Astrocyte (in vitro differentiated cells and primary cell): ENCODE results near the gene CT45A7. TPM values are rescaled to one million over a fixed set of nuclear protein-coding genes. Genes with fewer than 3 reads are reported as not detected.
"Not testable (repeated sequence)": the region's sequence is repeated elsewhere in the genome, so short reads cannot be mapped to it uniquely, and the experiment has no call there.

Source experiments
- DNase-seq: peaks from one replicate; pipeline ENCODE4 v3.0.0-alpha.2; 2010; ENCODE audit warnings: low read depth
- FAIRE-seq: peaks from 2 replicates; lab custom pipeline; 2011; peaks lifted over from hg19 to GRCh38; lab: Jason Lieb, UNC
- H2AFZ ChIP-seq: 2 replicates; pipeline ENCODE4 v1.6.0; 2012; ENCODE audit warnings: low read depth, low read length, inconsistent platforms
- H3K27ac ChIP-seq: 2 replicates; pipeline ENCODE4 v1.5.1; 2011; ENCODE audit warnings: low read depth, low read length, inconsistent platforms
- H3K27me3 ChIP-seq: 2 replicates; pipeline ENCODE4 v1.6.0; 2011; ENCODE audit warnings: low read length, inconsistent platforms; ENCODE audit not compliant: insufficient read depth
- H3K36me3 ChIP-seq: 2 replicates; pipeline ENCODE4 v1.5.1; 2011; ENCODE audit warnings: low read length, inconsistent platforms; ENCODE audit not compliant: insufficient read depth
- H3K4me1 ChIP-seq: 2 replicates; pipeline ENCODE4 v1.5.1; 2011; ENCODE audit warnings: low read length, inconsistent platforms; ENCODE audit not compliant: insufficient read depth
- H3K4me2 ChIP-seq: 2 replicates; pipeline ENCODE4 v1.6.0; 2012; ENCODE audit warnings: low read length, inconsistent platforms
- H3K4me3 ChIP-seq: 2 replicates; pipeline ENCODE4 v1.5.1; 2011; ENCODE audit warnings: low read depth, mild to moderate bottlenecking, low read length, inconsistent platforms; ENCODE audit not compliant: insufficient read depth
- H3K79me2 ChIP-seq: 2 replicates; pipeline ENCODE4 v1.6.0; 2012; ENCODE audit warnings: mild to moderate bottlenecking, low read length, inconsistent platforms; ENCODE audit not compliant: insufficient read depth
- H3K9ac ChIP-seq: 2 replicates; pipeline ENCODE4 v1.6.0; 2012; ENCODE audit warnings: mild to moderate bottlenecking, low read length, inconsistent platforms
- H3K9me3 ChIP-seq: 2 replicates; pipeline ENCODE4 v1.5.1; 2012; ENCODE audit warnings: low read depth, mild to moderate bottlenecking, low read length, inconsistent platforms; ENCODE audit not compliant: insufficient read depth
- H4K20me1 ChIP-seq: 2 replicates; pipeline ENCODE4 v1.6.0; 2012; ENCODE audit warnings: low read length, inconsistent platforms; ENCODE audit not compliant: insufficient read depth
- H3K27ac Mint-ChIP-seq: one replicate; pipeline ENCODE4 v1.8.0; 2021; ENCODE audit warnings: mild to moderate bottlenecking, mixed read lengths; ENCODE audit not compliant: unreplicated experiment
- H3K27me3 Mint-ChIP-seq: one replicate; pipeline ENCODE4 v1.8.0; 2021; ENCODE audit warnings: low read depth, mixed read lengths; ENCODE audit not compliant: unreplicated experiment
- H3K36me3 Mint-ChIP-seq: one replicate; pipeline ENCODE4 v1.8.0; 2021; ENCODE audit warnings: low read depth, mixed read lengths; ENCODE audit not compliant: unreplicated experiment
- H3K4me1 Mint-ChIP-seq: one replicate; pipeline ENCODE4 v1.8.0; 2021; ENCODE audit warnings: low read depth, mixed read lengths; ENCODE audit not compliant: unreplicated experiment
- H3K4me3 Mint-ChIP-seq: one replicate; pipeline ENCODE4 v1.8.0; 2021; ENCODE audit warnings: mild to moderate bottlenecking, moderate library complexity, mixed read lengths; ENCODE audit not compliant: unreplicated experiment
- H3K9me3 Mint-ChIP-seq: one replicate; pipeline ENCODE4 v1.8.0; 2021; ENCODE audit warnings: mild to moderate bottlenecking, mixed read lengths; ENCODE audit not compliant: unreplicated experiment
- total RNA-seq: library from RNA; stranded (reverse); gene quantifications from 2 replicates; pipeline ENCODE4 v1.2.1, GENCODE V29; 2021

CT45A7 gene
- total RNA-seq, 1 donor from 2014 or later = not detected

DNA sequence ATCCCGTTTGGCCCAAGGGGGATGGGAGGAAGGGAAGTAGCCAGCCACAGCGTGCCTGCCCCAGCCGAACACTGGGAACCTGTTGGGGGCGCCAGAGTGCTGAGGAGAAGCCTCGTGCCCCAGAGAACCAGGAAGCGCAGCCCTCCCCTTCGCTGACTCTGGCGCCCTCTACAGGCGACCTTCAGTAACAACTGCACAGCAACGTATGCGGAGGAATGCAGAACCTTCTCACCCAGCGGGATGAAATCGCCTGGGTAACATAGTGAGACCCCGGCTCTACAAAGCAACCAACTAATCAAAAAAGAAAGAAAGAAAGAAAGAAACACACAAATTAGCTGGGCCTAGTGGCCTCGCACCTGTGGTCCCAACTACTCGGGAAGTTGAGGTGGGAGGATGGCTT lies 51.7 kb downstream of the CT45A7 start, which contains the start of gene CT45A5:
Gene CT45A5, minus strand, starts transcription at position 101 of the 400 bp plus-strand sequence. CDS start 3,774 bp downstream, outside the sequence.
- not testable (repeated sequence) for DNase-seq, H2AFZ ChIP-seq, H3K36me3 Mint-ChIP-seq, H3K9me3 Mint-ChIP-seq, H3K4me3 Mint-ChIP-seq, H3K27me3 Mint-ChIP-seq, H3K9me3 ChIP-seq, H4K20me1 ChIP-seq, H3K4me1 ChIP-seq, H3K4me3 ChIP-seq, H3K27ac Mint-ChIP-seq, FAIRE-seq, H3K4me1 Mint-ChIP-seq, H3K9ac ChIP-seq, H3K79me2 ChIP-seq, H3K4me2 ChIP-seq, H3K36me3 ChIP-seq, H3K27me3 ChIP-seq, H3K27ac ChIP-seq

Other genes with a start within 250 kb of the CT45A7 start
- gene CT45A1, start 123.6 kb downstream of the CT45A7 start, total RNA-seq = not detected in 2 replicates
- not detected in 2 replicates for gene CT45A3, start 69.1 kb downstream of the CT45A7 start, total RNA-seq
- gene CT45A5, start 51.8 kb downstream of the CT45A7 start, total RNA-seq = not detected in 2 replicates
- not detected in 2 replicates for gene CT45A6, start 34.5 kb downstream of the CT45A7 start, total RNA-seq
- gene CT45A2, start 17.3 kb downstream of the CT45A7 start, total RNA-seq = not detected in 2 replicates
- not detected in 2 replicates for gene CT45A8, start 17.3 kb upstream of the CT45A7 start, total RNA-seq
- not detected in 2 replicates for gene CT45A9, start 34.5 kb upstream of the CT45A7 start, total RNA-seq
- gene CT45A10, start 56.2 kb upstream of the CT45A7 start, total RNA-seq = not detected in 2 replicates
- gene SAGE1, start 56.4 kb upstream of the CT45A7 start, total RNA-seq = not detected in 2 replicates
- gene MMGT1, start 136.7 kb upstream of the CT45A7 start, total RNA-seq = 22.0 and 22.9 TPM in 2 replicates
- gene SLC9A6, start 148.2 kb upstream of the CT45A7 start, total RNA-seq = 12.8 and 14.8 TPM in 2 replicates